Measurements from ENCODE around the gene ITGB1.

The ITGB1 gene

DNA sequence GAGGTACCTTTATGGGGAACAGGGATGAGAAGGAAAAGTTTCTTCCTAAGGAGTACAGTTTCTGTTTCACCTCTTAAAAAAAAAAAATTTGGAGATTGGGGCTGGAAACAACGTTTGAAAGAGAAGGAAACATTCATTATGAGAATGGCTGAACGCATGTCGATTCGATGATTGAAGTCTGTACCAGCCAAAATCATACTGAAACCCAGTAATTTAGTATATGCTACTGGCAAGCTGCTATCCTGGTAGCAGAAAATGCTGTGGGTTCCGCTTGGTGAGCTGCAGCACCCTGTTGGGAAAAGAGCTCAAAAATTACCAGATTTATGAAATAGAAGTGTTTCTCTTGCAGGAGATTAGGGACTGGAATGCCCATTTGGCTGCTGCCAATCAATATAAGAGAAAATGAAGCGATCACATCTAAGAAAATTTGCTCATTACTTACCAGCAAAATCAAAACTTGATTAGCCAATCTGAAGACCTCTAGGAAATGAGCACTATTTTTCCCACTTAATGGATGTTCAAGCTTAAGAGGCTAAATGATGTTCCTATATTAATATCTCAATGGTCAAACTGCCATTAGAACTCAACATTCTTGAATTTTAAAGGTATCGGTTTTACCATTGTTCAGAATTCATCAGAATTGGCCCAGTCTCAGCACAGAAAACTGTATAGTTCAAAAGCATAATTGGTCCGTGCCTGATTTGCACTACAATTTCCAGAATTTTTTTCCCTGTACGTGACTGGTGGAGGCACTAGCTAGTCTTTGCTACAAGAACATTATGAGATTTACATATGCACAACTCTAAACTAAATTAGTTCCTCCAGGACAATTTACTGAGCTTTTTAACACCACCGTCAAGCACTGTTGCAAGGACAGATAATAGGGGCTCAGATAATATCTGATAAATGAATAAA is 1.2 kb upstream of the ITGB1 start:
- H3K4me3 ChIP-seq (replicated peaks; ENCODE audit: low read depth, low read length): peak overlapping the region; percentile 83
- TF ChIP-seq, protein P1, sequence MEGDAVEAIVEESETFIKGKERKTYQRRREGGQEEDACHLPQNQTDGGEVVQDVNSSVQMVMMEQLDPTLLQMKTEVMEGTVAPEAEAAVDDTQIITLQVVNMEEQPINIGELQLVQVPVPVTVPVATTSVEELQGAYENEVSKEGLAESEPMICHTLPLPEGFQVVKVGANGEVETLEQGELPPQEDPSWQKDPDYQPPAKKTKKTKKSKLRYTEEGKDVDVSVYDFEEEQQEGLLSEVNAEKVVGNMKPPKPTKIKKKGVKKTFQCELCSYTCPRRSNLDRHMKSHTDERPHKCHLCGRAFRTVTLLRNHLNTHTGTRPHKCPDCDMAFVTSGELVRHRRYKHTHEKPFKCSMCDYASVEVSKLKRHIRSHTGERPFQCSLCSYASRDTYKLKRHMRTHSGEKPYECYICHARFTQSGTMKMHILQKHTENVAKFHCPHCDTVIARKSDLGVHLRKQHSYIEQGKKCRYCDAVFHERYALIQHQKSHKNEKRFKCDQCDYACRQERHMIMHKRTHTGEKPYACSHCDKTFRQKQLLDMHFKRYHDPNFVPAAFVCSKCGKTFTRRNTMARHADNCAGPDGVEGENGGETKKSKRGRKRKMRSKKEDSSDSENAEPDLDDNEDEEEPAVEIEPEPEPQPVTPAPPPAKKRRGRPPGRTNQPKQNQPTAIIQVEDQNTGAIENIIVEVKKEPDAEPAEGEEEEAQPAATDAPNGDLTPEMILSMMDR (IDR thresholded peaks at IDR 0.05; ENCODE audit: low read length, missing control alignments): no peak
- no peak for DNase-seq (ENCODE audit: low read depth)

DNA sequence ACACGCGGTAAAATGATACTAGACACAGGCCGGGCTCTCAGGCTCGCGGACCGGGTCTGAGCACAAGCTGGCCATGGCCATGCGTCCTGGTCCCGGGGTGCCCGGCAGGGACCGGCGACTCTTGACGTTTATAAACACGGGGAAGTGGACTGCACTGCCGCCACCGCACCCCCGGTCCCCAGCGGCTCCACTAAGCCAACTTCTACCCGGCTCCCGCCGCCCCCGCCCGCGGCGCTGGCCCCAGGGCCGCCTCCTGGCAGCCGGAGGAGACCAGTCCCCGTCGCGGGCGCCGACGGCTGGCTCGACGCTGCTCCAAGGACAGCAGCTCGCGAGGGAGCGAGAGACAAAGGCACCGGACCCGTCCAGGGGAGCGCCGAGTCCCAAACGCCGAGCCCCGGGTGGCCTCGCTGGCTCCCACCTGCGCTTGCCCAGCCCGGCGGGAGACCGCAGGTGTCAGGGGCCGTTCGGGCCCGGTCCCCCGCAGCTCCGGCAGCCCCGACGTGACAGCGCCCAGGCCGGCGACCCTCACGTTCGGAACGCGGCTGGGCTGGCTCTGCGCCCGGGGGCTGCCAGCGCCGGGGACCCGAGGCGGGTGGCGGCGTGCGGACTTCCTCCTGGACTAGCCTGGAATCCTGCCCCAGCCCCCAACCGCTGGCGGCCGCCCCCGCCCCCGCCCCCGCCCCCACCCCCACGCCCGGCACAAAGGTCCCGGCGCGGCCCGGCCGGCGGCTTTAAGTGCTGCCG is 517 bp downstream of the ITGB1 start:
- peak overlapping the region; percentile 85 for H3K4me3 ChIP-seq (replicated peaks; ENCODE audit: low read depth, low read length)
- TF ChIP-seq, protein P1 (IDR thresholded peaks at IDR 0.05; ENCODE audit: low read length, missing control alignments): no peak
- no peak for DNase-seq (ENCODE audit: low read depth)

DNA sequence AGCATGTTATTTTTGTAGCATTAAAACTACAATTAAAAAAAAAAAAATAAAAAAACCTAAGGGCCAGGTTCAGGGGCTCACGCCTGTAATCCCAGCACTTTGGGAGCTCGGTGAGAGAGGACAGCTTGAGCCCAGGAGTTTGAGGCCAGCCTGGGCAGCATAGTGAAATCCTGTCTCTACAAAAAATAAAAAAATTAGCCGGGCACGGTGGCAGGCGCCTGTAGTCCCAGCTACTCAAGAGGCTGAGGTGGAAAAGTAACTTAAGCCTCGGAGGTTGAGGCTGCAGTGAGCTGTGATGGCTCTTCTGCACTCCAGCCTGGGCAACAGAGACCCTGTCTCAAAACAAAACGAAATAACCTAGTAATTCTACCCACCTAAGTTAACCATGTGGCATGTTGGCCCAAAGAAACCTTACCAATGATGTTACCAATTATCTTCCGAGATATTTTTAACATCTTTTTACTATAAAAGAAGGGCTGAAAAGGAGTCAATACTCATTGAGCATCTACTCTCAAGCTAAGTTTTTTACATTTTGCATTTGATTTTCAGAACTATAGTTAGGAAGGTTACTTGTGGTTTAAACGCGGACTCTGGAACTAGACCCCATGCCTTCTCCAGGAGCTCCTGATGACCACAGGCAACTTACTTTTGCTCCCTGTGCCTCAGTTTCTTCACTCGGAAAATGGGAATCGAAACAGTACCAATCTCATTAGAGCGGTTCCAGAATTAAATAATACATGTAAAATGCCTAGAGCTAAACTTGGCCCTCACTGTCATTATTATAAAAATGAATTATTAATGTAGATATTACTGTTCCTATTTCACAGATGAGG is 1.4 kb downstream of the ITGB1 start:
- no peak for DNase-seq (ENCODE audit: low read depth)
- peak overlapping the region; percentile 85 for H3K4me3 ChIP-seq (replicated peaks; ENCODE audit: low read depth, low read length)
- TF ChIP-seq, protein P1 (IDR thresholded peaks at IDR 0.05; ENCODE audit: low read length, missing control alignments): no peak

DNA sequence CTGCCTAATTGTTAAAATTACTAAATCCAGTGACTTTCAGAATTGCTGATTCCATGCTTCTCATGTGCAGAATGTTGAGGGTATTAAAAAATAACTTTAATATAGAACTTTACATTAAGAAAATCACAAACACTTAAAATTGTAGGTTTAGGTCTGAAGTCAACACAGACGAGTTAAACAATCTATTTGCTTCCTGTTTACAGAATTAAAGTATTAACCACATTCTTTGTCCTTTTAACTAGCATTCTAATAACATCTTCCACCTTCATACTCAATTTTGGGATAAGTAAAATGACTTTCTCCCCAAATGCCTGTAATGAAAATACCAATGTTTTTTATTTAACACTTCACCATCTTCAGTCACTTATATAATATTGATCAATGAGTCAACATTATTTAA is 2.2 kb downstream of the ITGB1 start:
- DNase-seq (ENCODE audit: low read depth): no peak
- H3K4me3 ChIP-seq (replicated peaks; ENCODE audit: low read depth, low read length): peak overlapping the region; percentile 85
- TF ChIP-seq, protein P1 (IDR thresholded peaks at IDR 0.05; ENCODE audit: low read length, missing control alignments): no peak

DNA sequence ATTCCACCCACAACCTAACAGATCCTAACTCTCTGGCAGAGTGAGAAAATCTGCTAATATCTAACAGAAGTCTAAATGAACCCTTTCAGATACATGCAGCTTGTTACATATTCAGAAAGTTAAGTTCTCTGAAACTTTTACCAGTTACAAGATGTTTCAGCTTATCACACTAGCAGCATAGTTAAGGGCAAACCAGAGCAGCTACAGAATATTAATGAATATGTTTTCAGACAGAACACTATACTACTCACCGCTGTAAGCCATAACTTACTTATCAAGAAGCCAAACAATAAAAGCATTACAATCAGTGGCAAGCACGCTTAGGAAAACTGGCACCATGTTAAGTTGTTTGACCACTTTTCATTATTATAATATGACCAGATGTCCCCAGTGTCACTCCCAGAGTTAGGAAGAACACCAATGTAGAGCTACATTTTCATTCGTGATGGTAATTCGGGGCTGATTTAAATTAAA is 2.7 kb downstream of the ITGB1 start:
- peak overlapping the region; percentile 85 for H3K4me3 ChIP-seq (replicated peaks; ENCODE audit: low read depth, low read length)
- no peak for DNase-seq (ENCODE audit: low read depth)
- TF ChIP-seq, protein P1 (IDR thresholded peaks at IDR 0.05; ENCODE audit: low read length, missing control alignments): no peak

DNA sequence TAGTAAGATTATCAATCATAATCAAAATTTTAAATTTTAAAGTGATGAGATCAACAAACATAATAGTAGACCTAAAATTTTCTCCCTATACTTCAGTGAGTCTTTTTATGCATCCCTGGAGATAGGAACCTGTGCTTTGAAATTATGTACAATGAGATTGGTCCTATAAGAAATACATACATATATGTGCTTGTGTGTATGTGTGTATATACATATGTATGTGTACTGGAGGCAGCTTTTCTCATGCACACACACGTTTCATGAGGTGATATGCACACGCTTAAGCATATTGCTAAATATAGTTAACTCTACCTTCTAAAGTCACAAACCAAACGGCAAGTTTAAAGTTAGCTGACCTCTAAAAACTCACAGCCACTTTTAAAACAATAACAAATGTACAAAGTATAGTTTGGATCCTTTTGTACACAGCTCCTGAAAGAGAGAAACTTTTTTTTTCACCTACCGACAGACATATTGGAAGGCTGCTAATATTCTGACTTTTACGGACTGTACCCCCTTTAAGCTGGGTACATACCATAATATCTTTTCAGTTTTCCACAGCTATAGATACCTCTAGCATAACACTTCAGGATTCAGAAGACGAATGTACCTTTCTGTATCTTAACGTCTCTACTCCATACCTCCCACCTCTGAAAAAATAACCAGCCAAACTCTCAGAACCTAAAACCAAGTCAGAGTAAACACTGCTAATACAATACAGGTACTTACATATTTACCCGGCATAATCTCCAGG is 3.3 kb downstream of the ITGB1 start:
- DNase-seq (ENCODE audit: low read depth): no peak
- H3K4me3 ChIP-seq (replicated peaks; ENCODE audit: low read depth, low read length): peak overlapping the region; percentile 85
- TF ChIP-seq, protein P1 (IDR thresholded peaks at IDR 0.05; ENCODE audit: low read length, missing control alignments): no peak
